KMS-11 (cell line): ENCODE data around the gene ELMO1.

Source experiments
- H2AFZ ChIP-seq: fragments of 200-600 bp; sonication (generic); 2 replicates; pipeline ENCODE4 v1.6.1; 2016; ENCODE audit warnings: antibody characterized with exemption, mixed run types, low read depth
- H3K27ac ChIP-seq: fragments of 200-600 bp; sonication (generic); 2 replicates; pipeline ENCODE4 v1.6.1; 2016; ENCODE audit warnings: mild to moderate bottlenecking, mixed run types
- H3K27me3 ChIP-seq: fragments of 200-600 bp; sonication (generic); 2 replicates; pipeline ENCODE4 v1.6.1; 2017; ENCODE audit warnings: mild to moderate bottlenecking, low read depth, mixed run types, moderate library complexity; ENCODE audit not compliant: insufficient read depth
- H3K36me3 ChIP-seq: fragments of 200-600 bp; sonication (generic); 2 replicates; pipeline ENCODE4 v1.6.1; 2017; ENCODE audit warnings: mild to moderate bottlenecking, mixed run types; ENCODE audit not compliant: insufficient read depth
- H3K4me1 ChIP-seq: fragments of 200-600 bp; sonication (generic); 2 replicates; pipeline ENCODE4 v1.6.1; 2016; ENCODE audit warnings: mild to moderate bottlenecking, low read depth, mixed run types; ENCODE audit not compliant: poor library complexity, severe bottlenecking
- H3K4me2 ChIP-seq: fragments of 200-600 bp; sonication (generic); 2 replicates; pipeline ENCODE4 v1.7.0; 2016; ENCODE audit warnings: mild to moderate bottlenecking, mixed run types
- H3K4me3 ChIP-seq: fragments of 200-600 bp; sonication (generic); IDR thresholded peaks from 2 replicates; pipeline ENCODE4 v1.6.1; 2017; ENCODE audit warnings: low read depth, low read length, mixed read lengths; ENCODE audit not compliant: insufficient read depth
- H3K79me2 ChIP-seq: fragments of 200-600 bp; sonication (generic); 2 replicates; pipeline ENCODE4 v1.6.1; 2016; ENCODE audit warnings: low read depth, mixed run types; ENCODE audit not compliant: insufficient read depth
- H3K9ac ChIP-seq: fragments of 200-600 bp; sonication (generic); 2 replicates; pipeline ENCODE4 v1.6.1; 2016; ENCODE audit warnings: mild to moderate bottlenecking, mixed run types
- H4K20me1 ChIP-seq: fragments of 200-600 bp; sonication (generic); 2 replicates; pipeline ENCODE4 v1.6.1; 2016; ENCODE audit warnings: mild to moderate bottlenecking, mixed run types; ENCODE audit not compliant: insufficient read depth
- CTCF ChIP-seq: fragments of 200-600 bp; sonication (generic); conservative IDR thresholded peaks from 2 replicates; pipeline ENCODE4 v1.6.1; 2017; ENCODE audit warnings: low read depth, mild to moderate bottlenecking, antibody characterized with exemption, low read length, moderate library complexity, mixed read lengths

The ELMO1 gene

DNA sequence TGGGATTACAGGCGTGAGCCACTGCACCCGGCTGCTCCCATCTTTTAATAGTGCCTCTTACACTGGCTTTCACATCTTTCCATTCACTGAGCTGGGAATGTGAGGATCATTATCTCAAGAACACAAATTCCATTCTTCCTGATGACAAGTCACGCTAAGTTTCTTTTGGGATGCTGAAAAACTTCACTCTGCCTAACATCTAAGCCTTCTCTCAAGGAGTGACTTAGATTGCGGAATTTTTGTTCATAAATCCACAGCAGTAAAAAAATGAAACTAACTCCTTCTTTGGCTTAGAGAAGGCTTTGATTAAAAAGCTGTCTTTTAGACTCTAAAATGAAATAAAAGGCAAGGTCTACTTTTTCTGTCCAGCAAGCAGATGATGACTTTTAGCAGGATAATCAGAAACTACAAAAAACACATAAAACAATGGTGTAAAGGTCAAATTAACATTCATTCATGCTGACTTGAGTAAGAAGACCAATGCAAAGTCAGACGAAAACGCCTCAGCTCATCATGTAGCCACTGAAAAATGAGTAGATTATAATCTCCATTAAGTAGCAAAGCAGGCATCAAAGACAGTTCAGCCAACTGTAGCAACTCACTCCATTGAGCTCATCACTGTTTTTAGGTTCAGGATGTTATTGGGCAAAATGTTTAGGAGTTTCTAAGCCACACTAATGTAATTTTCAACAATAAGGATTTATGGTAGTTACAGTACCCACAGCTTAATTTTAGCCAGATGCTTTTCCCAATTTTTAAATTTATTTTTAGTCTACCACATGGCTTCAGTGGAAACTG lies 178.8 kb downstream of the ELMO1 start:
- H3K79me2 ChIP-seq, result peaks cover 33% of the 10 kb centered on the region; the same call in 1 of the 2 replicates
- H3K9ac ChIP-seq, result no peak overlapping the region
- H4K20me1 ChIP-seq, result 0 out of 2 replicates have a peak, but pooled peaks cover 4% of the 10 kb centered on the region
- H3K4me2 ChIP-seq, result no peak overlapping the region
- no peak overlapping the region for H3K4me3 ChIP-seq
- no peak for TF ChIP-seq CTCF
- no peaks in the 10 kb centered on the region for H3K36me3 ChIP-seq
- no peak overlapping the region for H3K27ac ChIP-seq
- no peaks in the 10 kb centered on the region for H3K27me3 ChIP-seq
- no peak overlapping the region for H2AFZ ChIP-seq
- peaks cover 23% of the 10 kb centered on the region for H3K4me1 ChIP-seq

- H3K9ac ChIP-seq, result no peak overlapping the region
Measured at GRCh38 chr7:37267251-37267650, 181.4 kb downstream of the ELMO1 start.

DNA sequence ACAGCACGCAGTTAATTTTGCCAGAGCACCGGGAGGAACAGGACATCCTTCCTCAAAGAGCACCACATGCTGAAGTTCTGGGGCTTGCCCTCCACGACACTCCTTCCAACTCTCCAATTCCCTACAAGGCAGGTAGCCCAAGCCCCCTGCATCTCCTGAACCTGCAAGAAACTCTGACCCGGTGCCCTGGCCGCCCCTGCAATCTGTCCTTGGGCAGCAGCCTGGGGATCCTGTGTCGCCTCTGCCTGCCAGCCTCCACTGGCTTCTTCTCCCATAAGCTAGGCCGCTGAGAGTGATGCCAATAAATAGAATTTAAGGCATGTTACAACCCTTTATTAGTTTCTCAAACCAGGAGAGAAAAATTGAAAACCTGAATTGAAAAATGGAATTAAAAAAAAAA lies 182.8 kb downstream of the ELMO1 start:
- Histone ChIP-seq H3K4me1 (peaks cover 12% of the 10 kb centered on the region), H3K4me3 (no peak overlapping the region), H4K20me1 (0 out of 2 replicates have a peak, but pooled peaks cover 4% of the 10 kb centered on the region), H3K9ac (no peak overlapping the region), H3K27me3 (no peaks in the 10 kb centered on the region), H3K36me3 (no peaks in the 10 kb centered on the region), H3K4me2 (no peak overlapping the region), H3K79me2 (peaks cover 15% of the 10 kb centered on the region; the same call in 1 of the 2 replicates), H3K27ac (no peak overlapping the region), H2AFZ (no peak overlapping the region)
- no peak for TF ChIP-seq CTCF

More at GRCh38 chr7:37267251-37267650, 181.4 kb downstream of the ELMO1 start:
- peaks cover 23% of the 10 kb centered on the region for H3K4me1 ChIP-seq
- no peaks in the 10 kb centered on the region for H3K27me3 ChIP-seq
- H3K36me3 ChIP-seq, result no peaks in the 10 kb centered on the region
- no peak overlapping the region for H3K27ac ChIP-seq
- no peak overlapping the region for H3K4me3 ChIP-seq
- H3K79me2 ChIP-seq, result peaks cover 15% of the 10 kb centered on the region; the same call in 1 of the 2 replicates
- no peak overlapping the region for H3K4me2 ChIP-seq
- no peak for TF ChIP-seq CTCF
- H4K20me1 ChIP-seq, result 0 out of 2 replicates have a peak, but pooled peaks cover 4% of the 10 kb centered on the region
- H2AFZ ChIP-seq, result no peak overlapping the region

DNA sequence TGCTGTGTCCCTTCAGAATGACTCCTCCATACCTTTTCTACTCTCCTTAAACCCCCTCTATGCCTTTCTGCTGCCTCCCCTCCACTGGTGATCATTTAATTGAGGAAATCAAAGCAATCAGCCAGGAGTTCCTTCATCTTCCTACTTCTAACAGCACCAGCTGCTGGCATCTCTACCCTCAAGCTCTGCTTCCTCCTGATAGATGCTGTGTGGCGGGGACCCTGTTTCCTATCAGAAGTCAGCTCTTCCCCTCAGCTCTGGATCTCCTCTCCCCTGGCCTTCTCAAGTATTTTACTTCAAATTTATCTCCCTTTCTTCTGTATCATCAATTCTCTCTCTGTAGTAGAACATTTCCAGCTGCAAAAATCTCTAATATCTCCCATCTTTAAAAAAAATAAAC lies 183.7 kb downstream of the ELMO1 start:
- no peak overlapping the region for H3K27ac ChIP-seq
- H3K4me2 ChIP-seq, result no peak overlapping the region
- no peak overlapping the region for H2AFZ ChIP-seq
- no peak overlapping the region for H3K4me3 ChIP-seq
- H3K9ac ChIP-seq, result no peak overlapping the region
- H3K79me2 ChIP-seq, result peaks cover 11% of the 10 kb centered on the region; the same call in 1 of the 2 replicates
- no peaks in the 10 kb centered on the region for H3K36me3 ChIP-seq
- no peak for TF ChIP-seq CTCF
- peaks cover 4% of the 10 kb centered on the region for H3K4me1 ChIP-seq
- H3K27me3 ChIP-seq, result no peaks in the 10 kb centered on the region
- H4K20me1 ChIP-seq, result 0 out of 2 replicates have a peak, but pooled peaks cover under 1% of the 10 kb centered on the region
